Astrocyte (in vitro differentiated cells and primary cell): ENCODE measurements around the gene LAMA5. TPM values are rescaled to one million over a fixed set of nuclear protein-coding genes. Genes with fewer than 3 reads are reported as not detected.

Experiments
- DNase-seq: peaks from one replicate; pipeline ENCODE4 v3.0.0-alpha.2; 2010; ENCODE audit warnings: low read depth
- FAIRE-seq: peaks from 2 replicates; lab custom pipeline; 2011; peaks lifted over from hg19 to GRCh38; lab: Jason Lieb, UNC
- H2AFZ ChIP-seq: 2 replicates; pipeline ENCODE4 v1.6.0; 2012; ENCODE audit warnings: low read depth, low read length, inconsistent platforms
- H3K27ac ChIP-seq: 2 replicates; pipeline ENCODE4 v1.5.1; 2011; ENCODE audit warnings: low read depth, low read length, inconsistent platforms
- H3K27me3 ChIP-seq: 2 replicates; pipeline ENCODE4 v1.6.0; 2011; ENCODE audit warnings: low read length, inconsistent platforms; ENCODE audit not compliant: insufficient read depth
- H3K36me3 ChIP-seq: 2 replicates; pipeline ENCODE4 v1.5.1; 2011; ENCODE audit warnings: low read length, inconsistent platforms; ENCODE audit not compliant: insufficient read depth
- H3K4me1 ChIP-seq: 2 replicates; pipeline ENCODE4 v1.5.1; 2011; ENCODE audit warnings: low read length, inconsistent platforms; ENCODE audit not compliant: insufficient read depth
- H3K4me2 ChIP-seq: 2 replicates; pipeline ENCODE4 v1.6.0; 2012; ENCODE audit warnings: low read length, inconsistent platforms
- H3K4me3 ChIP-seq: 2 replicates; pipeline ENCODE4 v1.5.1; 2011; ENCODE audit warnings: low read depth, mild to moderate bottlenecking, low read length, inconsistent platforms; ENCODE audit not compliant: insufficient read depth
- H3K79me2 ChIP-seq: 2 replicates; pipeline ENCODE4 v1.6.0; 2012; ENCODE audit warnings: mild to moderate bottlenecking, low read length, inconsistent platforms; ENCODE audit not compliant: insufficient read depth
- H3K9ac ChIP-seq: 2 replicates; pipeline ENCODE4 v1.6.0; 2012; ENCODE audit warnings: mild to moderate bottlenecking, low read length, inconsistent platforms
- H3K9me3 ChIP-seq: 2 replicates; pipeline ENCODE4 v1.5.1; 2012; ENCODE audit warnings: low read depth, mild to moderate bottlenecking, low read length, inconsistent platforms; ENCODE audit not compliant: insufficient read depth
- H4K20me1 ChIP-seq: 2 replicates; pipeline ENCODE4 v1.6.0; 2012; ENCODE audit warnings: low read length, inconsistent platforms; ENCODE audit not compliant: insufficient read depth
- H3K27ac Mint-ChIP-seq: one replicate; pipeline ENCODE4 v1.8.0; 2021; ENCODE audit warnings: mild to moderate bottlenecking, mixed read lengths; ENCODE audit not compliant: unreplicated experiment
- H3K27me3 Mint-ChIP-seq: one replicate; pipeline ENCODE4 v1.8.0; 2021; ENCODE audit warnings: low read depth, mixed read lengths; ENCODE audit not compliant: unreplicated experiment
- H3K36me3 Mint-ChIP-seq: one replicate; pipeline ENCODE4 v1.8.0; 2021; ENCODE audit warnings: low read depth, mixed read lengths; ENCODE audit not compliant: unreplicated experiment
- H3K4me1 Mint-ChIP-seq: one replicate; pipeline ENCODE4 v1.8.0; 2021; ENCODE audit warnings: low read depth, mixed read lengths; ENCODE audit not compliant: unreplicated experiment
- H3K4me3 Mint-ChIP-seq: one replicate; pipeline ENCODE4 v1.8.0; 2021; ENCODE audit warnings: mild to moderate bottlenecking, moderate library complexity, mixed read lengths; ENCODE audit not compliant: unreplicated experiment
- H3K9me3 Mint-ChIP-seq: one replicate; pipeline ENCODE4 v1.8.0; 2021; ENCODE audit warnings: mild to moderate bottlenecking, mixed read lengths; ENCODE audit not compliant: unreplicated experiment
- EZH2 ChIP-seq: IDR thresholded peaks from 2 replicates; pipeline ENCODE4 v1.6.1; 2012; ENCODE audit warnings: mild to moderate bottlenecking, low read length, inconsistent platforms; ENCODE audit not compliant: insufficient read depth
- total RNA-seq: library from RNA; stranded (reverse); gene quantifications from 2 replicates; pipeline ENCODE4 v1.2.1, GENCODE V29; 2021
- TF ChIP-seq, protein P1 (sequence below): IDR thresholded peaks from 2 replicates; pipeline ENCODE4 v1.5.1; 2011; ENCODE audit warnings: low read depth, mild to moderate bottlenecking, inconsistent platforms, low read length, moderate library complexity; ENCODE audit not compliant: insufficient read depth

The LAMA5 gene
- total RNA-seq, 1 donor from 2014 or later, result 350 TPM

DNA sequence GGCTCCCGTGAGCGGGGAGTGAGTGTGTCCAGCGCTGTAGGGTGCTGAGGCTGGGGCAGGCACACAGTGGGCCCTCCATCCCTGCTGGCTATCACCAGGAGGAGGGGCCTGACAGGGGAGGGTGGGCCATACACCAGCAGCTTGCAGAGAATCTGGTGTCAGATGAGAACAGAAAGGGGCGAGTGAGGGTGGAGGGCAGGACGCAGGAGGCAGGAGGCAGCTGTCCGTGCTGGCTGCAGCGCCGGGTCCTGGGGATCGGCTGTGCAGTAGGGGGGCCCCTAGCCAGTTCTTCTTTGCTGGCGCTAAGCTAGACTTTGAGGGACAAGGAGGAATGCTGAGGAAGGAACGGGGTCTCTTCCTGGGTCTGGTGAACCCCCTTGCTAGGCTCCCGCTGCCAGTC lies 41.5 kb upstream of the LAMA5 start:
- Histone ChIP-seq H3K27ac (no peak overlapping the region), H3K27me3 (no peaks in the 10 kb centered on the region), H3K4me3 (no peak overlapping the region), H3K4me1 (peaks cover 8% of the 10 kb centered on the region), H3K9ac (no peak overlapping the region), H3K36me3 (no peaks in the 10 kb centered on the region), H2AFZ (no peak overlapping the region), H3K9me3 (no peaks in the 10 kb centered on the region), H3K4me2 (no peak overlapping the region), H4K20me1 (peaks cover 25% of the 10 kb centered on the region), H3K79me2 (peaks cover 4% of the 10 kb centered on the region)
- Mint-ChIP-seq H3K36me3 (peaks cover 4% of the 10 kb centered on the region), H3K4me3 (no peak overlapping the region), H3K27me3 (peaks cover 12% of the 10 kb centered on the region), H3K9me3 (no peaks in the 10 kb centered on the region), H3K27ac (no peak overlapping the region), H3K4me1 (peaks cover 3% of the 10 kb centered on the region)
- TF ChIP-seq, protein P1, sequence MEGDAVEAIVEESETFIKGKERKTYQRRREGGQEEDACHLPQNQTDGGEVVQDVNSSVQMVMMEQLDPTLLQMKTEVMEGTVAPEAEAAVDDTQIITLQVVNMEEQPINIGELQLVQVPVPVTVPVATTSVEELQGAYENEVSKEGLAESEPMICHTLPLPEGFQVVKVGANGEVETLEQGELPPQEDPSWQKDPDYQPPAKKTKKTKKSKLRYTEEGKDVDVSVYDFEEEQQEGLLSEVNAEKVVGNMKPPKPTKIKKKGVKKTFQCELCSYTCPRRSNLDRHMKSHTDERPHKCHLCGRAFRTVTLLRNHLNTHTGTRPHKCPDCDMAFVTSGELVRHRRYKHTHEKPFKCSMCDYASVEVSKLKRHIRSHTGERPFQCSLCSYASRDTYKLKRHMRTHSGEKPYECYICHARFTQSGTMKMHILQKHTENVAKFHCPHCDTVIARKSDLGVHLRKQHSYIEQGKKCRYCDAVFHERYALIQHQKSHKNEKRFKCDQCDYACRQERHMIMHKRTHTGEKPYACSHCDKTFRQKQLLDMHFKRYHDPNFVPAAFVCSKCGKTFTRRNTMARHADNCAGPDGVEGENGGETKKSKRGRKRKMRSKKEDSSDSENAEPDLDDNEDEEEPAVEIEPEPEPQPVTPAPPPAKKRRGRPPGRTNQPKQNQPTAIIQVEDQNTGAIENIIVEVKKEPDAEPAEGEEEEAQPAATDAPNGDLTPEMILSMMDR, result no peak
- no peak for TF ChIP-seq EZH2
- FAIRE-seq (no peak), DNase-seq (no peak)

DNA sequence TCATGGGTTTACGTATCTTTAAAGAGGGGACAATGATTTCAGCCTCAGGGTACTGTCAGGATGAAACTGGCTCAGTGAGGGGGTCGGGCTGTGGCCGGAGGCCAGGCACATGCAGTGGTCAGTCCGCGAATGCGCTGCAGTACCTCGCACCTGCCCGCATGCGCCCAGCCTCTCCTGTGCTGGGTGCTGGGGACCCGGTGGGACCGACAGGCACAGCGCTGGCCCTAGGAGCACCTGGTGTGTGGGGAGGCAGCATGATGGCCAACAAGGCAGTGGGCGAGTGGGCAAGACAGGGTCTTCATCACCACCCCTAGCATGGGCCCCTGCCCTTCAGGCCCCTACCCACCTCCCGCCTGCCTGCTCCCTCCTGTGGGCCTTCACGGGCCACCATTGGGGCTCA lies 40.9 kb upstream of the LAMA5 start:
- DNase-seq (no peak), FAIRE-seq (no peak)
- Histone ChIP-seq H3K27me3 (no peaks in the 10 kb centered on the region), H2AFZ (no peak overlapping the region), H3K9me3 (no peaks in the 10 kb centered on the region), H3K4me2 (no peak overlapping the region), H3K4me1 (peaks cover 8% of the 10 kb centered on the region), H3K9ac (no peak overlapping the region), H4K20me1 (peaks cover 29% of the 10 kb centered on the region), H3K36me3 (no peaks in the 10 kb centered on the region), H3K79me2 (peaks cover 4% of the 10 kb centered on the region), H3K4me3 (no peak overlapping the region), H3K27ac (no peak overlapping the region)
- H3K36me3 Mint-ChIP-seq, result peaks cover 5% of the 10 kb centered on the region
- H3K4me3 Mint-ChIP-seq, result peak overlapping the region; percentile 54
- TF ChIP-seq, protein P1, result no peak
- TF ChIP-seq EZH2, result no peak
- H3K27ac Mint-ChIP-seq, result no peak overlapping the region
- H3K27me3 Mint-ChIP-seq, result peaks cover 12% of the 10 kb centered on the region
- peaks cover 3% of the 10 kb centered on the region for H3K4me1 Mint-ChIP-seq
- H3K9me3 Mint-ChIP-seq, result no peaks in the 10 kb centered on the region

DNA sequence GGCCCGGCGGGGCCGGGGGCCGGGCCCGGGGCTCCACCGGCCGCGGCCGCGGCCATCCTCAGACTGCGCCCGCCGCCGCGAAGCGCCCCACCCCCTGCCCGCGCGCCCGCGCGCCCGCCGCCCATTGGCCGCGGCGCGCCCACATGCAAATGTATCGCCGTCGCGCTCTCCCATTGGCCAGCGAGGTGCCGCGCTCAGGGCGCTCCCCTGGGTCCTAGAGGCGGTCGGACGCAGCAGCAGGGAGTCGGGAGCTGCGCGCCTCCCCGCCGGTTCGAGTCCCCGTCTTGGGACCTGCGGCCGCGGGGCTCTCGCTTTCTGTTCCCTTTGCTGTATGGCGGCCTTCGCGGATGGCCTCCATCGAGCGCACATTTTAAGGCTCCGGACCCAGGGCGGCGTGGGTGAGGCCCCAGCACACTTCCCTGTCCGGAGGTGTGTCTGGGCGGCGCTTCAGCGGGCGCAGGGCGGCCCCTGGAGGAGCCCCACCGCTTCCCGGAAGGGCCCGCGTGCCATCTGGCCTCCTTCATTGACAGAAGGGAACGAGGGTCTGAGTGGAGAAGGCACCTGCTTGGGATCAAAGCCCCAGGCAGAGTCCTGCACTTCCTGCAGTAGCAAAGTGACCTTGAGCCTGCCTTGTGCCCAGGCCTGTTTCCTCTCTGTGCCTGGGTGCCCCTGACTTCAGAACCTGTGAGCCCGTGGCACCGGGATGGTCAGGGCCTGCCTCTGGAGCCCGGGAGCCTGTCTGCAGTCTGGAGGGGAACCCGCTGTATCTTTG lies 40.3 kb upstream of the LAMA5 start, which contains the start of gene CABLES2:
CABLES2 (minus strand) TSS at position 65 of the 772 bp plus-strand sequence; CDS start at position 56, 9 bp downstream.
- Histone ChIP-seq H3K9ac (peak within 1 kb of the TSS; percentile 84), H3K27ac (no peak within 1 kb of the TSS), H3K4me1 (peaks cover 8% of the 10 kb centered on the region), H3K4me3 (peak within 1 kb of the TSS; percentile 57), H3K27me3 (no peaks in the 10 kb centered on the region), H3K36me3 (no peaks in the 10 kb centered on the region), H2AFZ (peak within 1 kb of the TSS; percentile 69), H3K79me2 (peaks cover 4% of the 10 kb centered on the region), H3K9me3 (no peaks in the 10 kb centered on the region), H3K4me2 (peak within 1 kb of the TSS; percentile 96), H4K20me1 (peaks cover 29% of the 10 kb centered on the region)
- TF ChIP-seq, protein P1, result no peak
- TF ChIP-seq EZH2, result no peak
- Mint-ChIP-seq H3K27me3 (peaks cover 12% of the 10 kb centered on the region), H3K27ac (peak within 1 kb of the TSS; percentile 58), H3K36me3 (peaks cover 5% of the 10 kb centered on the region), H3K4me1 (peaks cover 3% of the 10 kb centered on the region), H3K9me3 (no peaks in the 10 kb centered on the region), H3K4me3 (peak within 1 kb of the TSS; percentile 72)
- FAIRE-seq (no peak), DNase-seq (peak; percentile 87)
